BLaER1 treated with 17β-estradiol and CSF1 and Interleukin-3, amounts not matched to agents 10 nM and 100 nM (cell line): ENCODE results near the gene TECPR2.

Experiments
- H3K27ac ChIP-seq, 11 experiments: shearing (Covaris generic); formaldehyde crosslinking; 2 replicates each; pipeline ENCODE4 v1.8.1; 2022
- H3K27me3 ChIP-seq, 11 experiments: shearing (Covaris generic); formaldehyde crosslinking; 2 replicates each; pipeline ENCODE4 v1.8.1; 2022
- H3K36me3 ChIP-seq, 11 experiments: shearing (Covaris generic); formaldehyde crosslinking; 2 replicates each; pipeline ENCODE4 v1.8.1; 2022
- H3K4me1 ChIP-seq, 10 experiments: shearing (Covaris generic); formaldehyde crosslinking; 2 replicates each; pipeline ENCODE4 v1.8.1; 2022
- H3K4me2 ChIP-seq, 11 experiments: shearing (Covaris generic); formaldehyde crosslinking; 2 replicates each; pipeline ENCODE4 v1.8.1; 2022
- H3K4me3 ChIP-seq, 10 experiments: shearing (Covaris generic); formaldehyde crosslinking; 2 replicates each; pipeline ENCODE4 v1.8.1; 2022
- H3K9ac ChIP-seq, 11 experiments: shearing (Covaris generic); formaldehyde crosslinking; 2 replicates each; pipeline ENCODE4 v1.8.1; 2022
- H3K9me3 ChIP-seq, 11 experiments: shearing (Covaris generic); formaldehyde crosslinking; replicated peaks in 1 of 11; 2 replicates each; pipeline ENCODE4 v1.8.1; 2022
- H4K20me1 ChIP-seq, 11 experiments: shearing (Covaris generic); formaldehyde crosslinking; 2 replicates each; pipeline ENCODE4 v1.8.1; 2022
- Cebpa-rat ChIP-seq, 11 experiments: shearing (Covaris generic); IDR thresholded peaks; 2 replicates each; pipeline ENCODE4 v1.8.1; 2022

The TECPR2 gene

GRCh38 chr14:102396521-102396920 lies 33.8 kb downstream of the TECPR2 start:
- TF ChIP-seq Cebpa-rat (IDR thresholded peaks at IDR 0.05) = no peak
- Histone ChIP-seq H3K36me3 (peaks cover 35 to 79% (median 48%) of the 10 kb centered on the region in 11 experiments), H3K4me2 (no peak overlapping the region), H4K20me1 (no peaks in the 10 kb centered on the region), H3K9ac (no peak overlapping the region), H3K9me3 (peaks cover 49 to 58% (median 53%) of the 10 kb centered on the region in 11 experiments), H3K27ac (no peak overlapping the region), H3K4me1 (no peaks in the 10 kb centered on the region), H3K4me3 (no peak overlapping the region), H3K27me3 (no peaks in the 10 kb centered on the region)

- no peak overlapping the region for H3K9ac ChIP-seq
- H3K27me3 ChIP-seq = no peaks in the 10 kb centered on the region
- no peaks in the 10 kb centered on the region for H3K4me1 ChIP-seq
- no peak overlapping the region for H3K4me3 ChIP-seq
- H3K36me3 ChIP-seq = peaks cover 28 to 60% (median 40%) of the 10 kb centered on the region in 11 experiments
- H3K4me2 ChIP-seq = no peak overlapping the region
- no peak overlapping the region for H3K27ac ChIP-seq
- H3K9me3 ChIP-seq = peaks cover 59 to 69% (median 64%) of the 10 kb centered on the region in 11 experiments
- TF ChIP-seq Cebpa-rat (IDR thresholded peaks at IDR 0.05) = no peak
- no peaks in the 10 kb centered on the region for H4K20me1 ChIP-seq
These were observed 40.3 kb downstream of the TECPR2 start for GRCh38 chr14:102403028-102403427.

- no peak for TF ChIP-seq Cebpa-rat (IDR thresholded peaks at IDR 0.05)
- Histone ChIP-seq H3K27me3 (no peaks in the 10 kb centered on the region), H3K27ac (no peak overlapping the region), H3K9ac (no peak overlapping the region), H3K4me3 (no peak overlapping the region), H4K20me1 (no peaks in the 10 kb centered on the region), H3K36me3 (peaks cover 0 to 43% (median 16%) of the 10 kb centered on the region in 11 experiments; a peak in 17 of 22 replicates), H3K9me3 (peaks cover 17 to 27% (median 23%) of the 10 kb centered on the region in 11 experiments), H3K4me2 (no peak overlapping the region), H3K4me1 (peaks cover 0 to 5% (median 0%) of the 10 kb centered on the region in 10 experiments; a peak in 2 of 20 replicates)
These were observed 44.5 kb downstream of the TECPR2 start for GRCh38 chr14:102407258-102407657.

DNA sequence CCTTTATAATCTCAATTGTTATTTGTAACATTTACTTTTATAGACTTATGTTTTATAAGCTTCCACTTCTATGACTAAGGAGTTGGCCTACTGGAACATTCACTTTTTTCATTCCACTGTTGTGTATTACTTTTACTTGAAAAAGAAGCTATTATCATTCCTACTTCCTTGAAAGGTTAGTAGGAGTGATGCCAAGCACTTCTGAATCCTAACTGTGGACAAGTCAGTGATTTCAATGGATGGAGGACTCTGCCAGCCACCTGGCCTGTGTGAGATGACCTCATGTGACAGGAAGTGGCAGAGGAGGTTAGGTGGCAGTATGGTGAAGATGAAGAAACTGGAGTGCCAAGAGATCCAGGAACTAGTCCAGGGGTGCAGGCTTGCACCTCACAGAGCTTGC lies 46.0 kb downstream of the TECPR2 start:
- Histone ChIP-seq H3K27me3 (no peaks in the 10 kb centered on the region), H3K36me3 (peaks cover 0 to 35% (median 8%) of the 10 kb centered on the region in 11 experiments; a peak in 12 of 22 replicates), H3K9ac (no peak overlapping the region), H3K27ac (no peak overlapping the region), H3K4me2 (no peak overlapping the region), H3K9me3 (peaks cover 3 to 12% (median 9%) of the 10 kb centered on the region in 11 experiments; a peak in 20 of 22 replicates), H4K20me1 (no peaks in the 10 kb centered on the region), H3K4me1 (peaks cover 0 to 5% (median 0%) of the 10 kb centered on the region in 10 experiments; a peak in 2 of 20 replicates), H3K4me3 (no peak overlapping the region)
- no peak for TF ChIP-seq Cebpa-rat (IDR thresholded peaks at IDR 0.05)

DNA sequence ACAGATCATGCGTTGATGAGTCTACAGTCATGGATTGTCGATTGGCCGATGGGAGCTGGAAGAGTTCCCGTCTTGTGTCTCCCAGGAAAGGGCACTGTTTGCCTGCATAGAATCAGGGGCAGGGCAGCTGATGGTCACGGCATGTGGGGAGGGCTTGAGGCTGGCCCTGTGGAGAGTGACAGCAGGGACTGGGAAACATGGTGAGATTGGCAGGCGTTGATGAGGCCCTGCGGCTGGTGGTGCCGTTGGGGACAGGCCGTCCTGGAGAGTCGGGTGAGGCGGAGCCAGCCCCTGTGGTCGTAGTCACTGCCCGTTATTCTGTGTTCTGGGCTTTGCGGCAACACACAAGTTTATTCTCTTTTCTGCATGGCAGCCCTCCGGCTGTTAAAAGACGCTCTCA lies 52.9 kb downstream of the TECPR2 start:
- Histone ChIP-seq H3K4me2 (no peak overlapping the region), H3K36me3 (peaks cover 0 to 25% (median 9%) of the 10 kb centered on the region in 11 experiments; a peak in 9 of 22 replicates)

DNA sequence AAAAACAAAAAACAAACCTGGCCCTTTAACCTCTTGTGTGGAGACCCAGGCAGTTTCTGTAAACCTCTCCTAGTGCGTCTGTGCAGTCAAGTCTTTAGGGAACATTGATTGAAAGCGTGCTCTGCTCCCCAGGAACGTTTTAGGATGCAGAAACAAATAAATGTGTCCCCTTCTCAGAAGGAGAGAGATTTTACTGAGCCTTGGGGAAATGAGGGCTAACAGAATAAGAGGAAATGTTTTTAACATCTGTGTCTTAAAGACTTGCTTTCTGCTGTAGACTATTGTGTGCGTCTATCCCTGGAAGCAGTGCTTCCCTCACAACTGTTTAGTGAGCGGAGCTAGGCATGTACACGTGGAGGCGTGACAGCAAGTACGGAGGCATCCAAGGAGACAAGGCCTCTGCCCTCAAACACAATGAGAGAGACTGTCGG lies 54.3 kb downstream of the TECPR2 start:
- Histone ChIP-seq H3K4me3 (no peak overlapping the region), H3K36me3 (peaks cover 0 to 25% (median 9%) of the 10 kb centered on the region in 11 experiments; a peak in 9 of 22 replicates), H3K27me3 (no peaks in the 10 kb centered on the region), H3K9me3 (no peaks in the 10 kb centered on the region), H4K20me1 (no peaks in the 10 kb centered on the region; a peak in 1 of 22 replicates), H3K9ac (no peak overlapping the region), H3K4me2 (no peak overlapping the region), H3K27ac (no peak overlapping the region), H3K4me1 (no peaks in the 10 kb centered on the region)
- no peak for TF ChIP-seq Cebpa-rat (IDR thresholded peaks at IDR 0.05)

More for the DNA sequence above, 52.9 kb downstream of the TECPR2 start:
- no peak for TF ChIP-seq Cebpa-rat (IDR thresholded peaks at IDR 0.05)
- Histone ChIP-seq H3K27me3 (no peaks in the 10 kb centered on the region), H3K4me1 (no peaks in the 10 kb centered on the region), H4K20me1 (no peaks in the 10 kb centered on the region; a peak in 1 of 22 replicates), H3K27ac (no peak overlapping the region), H3K9me3 (no peaks in the 10 kb centered on the region), H3K9ac (no peak overlapping the region), H3K4me3 (no peak overlapping the region)

- TF ChIP-seq Cebpa-rat (IDR thresholded peaks at IDR 0.05) = no peak
These were observed 54.9 kb downstream of the TECPR2 start for GRCh38 chr14:102417646-102418045.

DNA sequence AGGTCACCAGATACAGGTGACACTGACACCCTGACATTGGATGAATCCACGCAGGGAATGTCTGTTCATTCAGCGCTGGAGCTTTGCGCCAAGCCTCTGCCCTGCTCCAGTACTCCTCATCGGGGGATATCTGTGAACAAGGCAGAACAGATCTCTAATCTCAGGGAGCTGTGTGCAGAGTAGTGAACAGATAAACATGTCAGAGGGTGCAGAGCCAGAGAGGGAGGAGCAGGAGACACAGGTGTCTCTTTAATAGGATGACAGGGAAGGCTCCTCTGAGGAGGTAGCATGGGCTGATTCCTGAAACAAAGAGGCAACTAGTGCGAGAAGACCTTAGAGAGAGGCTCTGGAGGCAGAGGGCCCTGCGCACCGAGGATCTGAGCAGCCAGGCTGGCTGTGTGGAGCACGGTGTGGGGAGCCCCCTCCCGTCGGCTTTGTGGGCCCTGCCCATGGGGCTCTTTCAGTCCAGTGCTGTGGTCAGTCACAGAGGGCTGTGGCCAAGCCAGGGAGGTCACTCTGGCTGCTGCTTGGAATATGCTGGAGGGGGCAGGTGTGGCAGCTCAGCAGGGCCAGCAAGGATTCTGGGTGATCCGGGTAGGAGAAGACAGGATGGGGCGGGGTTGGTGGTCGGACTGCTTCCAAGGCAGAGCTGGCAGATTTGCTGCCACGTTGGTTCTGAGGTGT lies 55.6 kb downstream of the TECPR2 start:
- TF ChIP-seq Cebpa-rat (IDR thresholded peaks at IDR 0.05) = no peak
- H3K36me3 ChIP-seq = peaks cover 0 to 19% (median 9%) of the 10 kb centered on the region in 11 experiments; a peak in 9 of 22 replicates
- no peaks in the 10 kb centered on the region for H3K4me1 ChIP-seq

More at GRCh38 chr14:102417646-102418045, 54.9 kb downstream of the TECPR2 start:
- H3K4me1 ChIP-seq = no peaks in the 10 kb centered on the region
- no peaks in the 10 kb centered on the region for H3K27me3 ChIP-seq
- H3K9me3 ChIP-seq = no peaks in the 10 kb centered on the region
- H3K4me2 ChIP-seq = no peak overlapping the region
- no peak overlapping the region for H3K27ac ChIP-seq
- no peaks in the 10 kb centered on the region; a peak in 1 of 22 replicates for H4K20me1 ChIP-seq
- no peak overlapping the region for H3K9ac ChIP-seq
- peaks cover 0 to 23% (median 9%) of the 10 kb centered on the region in 11 experiments; a peak in 9 of 22 replicates for H3K36me3 ChIP-seq
- H3K4me3 ChIP-seq = no peak overlapping the region

GRCh38 chr14:102418853-102419240 lies 56.1 kb downstream of the TECPR2 start:
- no peak overlapping the region for H3K9ac ChIP-seq
- TF ChIP-seq Cebpa-rat (IDR thresholded peaks at IDR 0.05) = no peak
- H3K27ac ChIP-seq = no peak overlapping the region

More for the DNA sequence above, 55.6 kb downstream of the TECPR2 start:
- Histone ChIP-seq H3K9ac (no peak overlapping the region), H3K27me3 (no peaks in the 10 kb centered on the region), H3K9me3 (no peaks in the 10 kb centered on the region), H3K4me2 (no peak overlapping the region), H3K4me3 (no peak overlapping the region), H3K27ac (no peak overlapping the region), H4K20me1 (no peaks in the 10 kb centered on the region; a peak in 1 of 22 replicates)

More at GRCh38 chr14:102418853-102419240, 56.1 kb downstream of the TECPR2 start:
- Histone ChIP-seq H3K27me3 (no peaks in the 10 kb centered on the region), H3K4me3 (no peak overlapping the region), H3K9me3 (no peaks in the 10 kb centered on the region), H3K36me3 (peaks cover 0 to 19% (median 9%) of the 10 kb centered on the region in 11 experiments; a peak in 10 of 22 replicates), H4K20me1 (no peaks in the 10 kb centered on the region; a peak in 1 of 22 replicates), H3K4me1 (no peaks in the 10 kb centered on the region), H3K4me2 (no peak overlapping the region)
